Lower lobe of right lung (tissue), 2 donors: ENCODE measurements around the gene TMPRSS11B. TPM values are rescaled to one million over a fixed set of nuclear protein-coding genes. Genes with fewer than 3 reads are reported as not detected.
"Not testable (repeated sequence)": the region's sequence is repeated elsewhere in the genome, so short reads cannot be mapped to it uniquely, and the experiment has no call there.

Source experiments
- ATAC-seq, 2 donors: fragments of 200-7000 bp; cut with Tn5 transposase; one replicate each; pipeline ENCODE4 v1.9.1; 2020 to 2022; ENCODE audit warnings: mild to moderate bottlenecking in 2 of 2, moderate library complexity in 2 of 2
- DNase-seq: peaks from one replicate; pipeline ENCODE4 v3.0.0-alpha.2; 2020
- H3K27ac ChIP-seq: fragments of 200-600 bp; one replicate; pipeline ENCODE4 v1.8.0; 2022
- H3K27me3 ChIP-seq: fragments of 200-600 bp; one replicate; pipeline ENCODE4 v1.8.0; 2022; ENCODE audit warnings: low read depth
- H3K36me3 ChIP-seq: fragments of 200-600 bp; one replicate; pipeline ENCODE4 v1.8.0; 2022; ENCODE audit warnings: mild to moderate bottlenecking
- H3K4me1 ChIP-seq: fragments of 200-600 bp; one replicate; pipeline ENCODE4 v1.8.0; 2022
- H3K4me3 ChIP-seq: fragments of 200-600 bp; one replicate; pipeline ENCODE4 v1.8.0; 2022; ENCODE audit warnings: mild to moderate bottlenecking
- H3K9me3 ChIP-seq: fragments of 200-600 bp; one replicate; pipeline ENCODE4 v1.8.0; 2022
- intact Hi-C: fragments of 100-400 bp; cut with DNase I; formaldehyde crosslinking; loops from one replicate; pipeline ENCODE4 v1.11.0; 2022
- total RNA-seq: library from RNA; stranded (reverse); fragmentation: NEBNext Ultra II Directional; extraction: Animal tissue kit (Norgen Biotek cat#: 25700); gene quantifications from one replicate; pipeline ENCODE4 v1.2.1, GENCODE V29; 2021
- TF ChIP-seq, protein P1 (sequence below): fragments of 200-600 bp; IDR thresholded peaks from one replicate; pipeline ENCODE4 v1.8.0; 2022; ENCODE audit warnings: antibody characterized with exemption, mild to moderate bottlenecking
- donor health status: DM: no; HTN: yes; CAD: no; lungs with severe emphysema.

TMPRSS11B gene
- total RNA-seq, 1 donor from 2014 or later, result not detected

DNA sequence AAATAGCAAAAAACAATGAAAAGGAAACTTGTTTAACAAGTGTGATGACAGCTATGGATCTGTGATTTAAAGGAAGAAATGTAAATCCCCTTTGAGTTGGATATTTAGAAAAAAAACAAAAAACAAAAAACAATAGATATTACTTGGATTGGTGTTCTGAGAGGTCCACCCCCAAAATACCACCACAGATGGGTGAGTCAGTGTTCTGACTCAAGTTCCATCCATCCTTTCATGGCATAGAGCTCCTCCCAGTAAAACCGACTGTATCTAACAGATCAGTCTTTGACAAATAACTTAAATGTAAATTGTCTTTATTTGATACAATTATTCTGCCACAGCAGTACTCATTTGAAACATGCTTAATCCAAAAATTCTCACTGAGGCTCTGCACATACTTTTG lies 27.4 kb downstream of the TMPRSS11B start:
- H3K36me3 ChIP-seq, result no peaks in the 10 kb centered on the region
- H3K27me3 ChIP-seq, result no peaks in the 10 kb centered on the region
- H3K4me3 ChIP-seq, result no peak overlapping the region
- H3K27ac ChIP-seq, result no peak overlapping the region
- no peaks in the 10 kb centered on the region for H3K9me3 ChIP-seq
- intact Hi-C loops, result no loop called here
- TF ChIP-seq, protein P1, sequence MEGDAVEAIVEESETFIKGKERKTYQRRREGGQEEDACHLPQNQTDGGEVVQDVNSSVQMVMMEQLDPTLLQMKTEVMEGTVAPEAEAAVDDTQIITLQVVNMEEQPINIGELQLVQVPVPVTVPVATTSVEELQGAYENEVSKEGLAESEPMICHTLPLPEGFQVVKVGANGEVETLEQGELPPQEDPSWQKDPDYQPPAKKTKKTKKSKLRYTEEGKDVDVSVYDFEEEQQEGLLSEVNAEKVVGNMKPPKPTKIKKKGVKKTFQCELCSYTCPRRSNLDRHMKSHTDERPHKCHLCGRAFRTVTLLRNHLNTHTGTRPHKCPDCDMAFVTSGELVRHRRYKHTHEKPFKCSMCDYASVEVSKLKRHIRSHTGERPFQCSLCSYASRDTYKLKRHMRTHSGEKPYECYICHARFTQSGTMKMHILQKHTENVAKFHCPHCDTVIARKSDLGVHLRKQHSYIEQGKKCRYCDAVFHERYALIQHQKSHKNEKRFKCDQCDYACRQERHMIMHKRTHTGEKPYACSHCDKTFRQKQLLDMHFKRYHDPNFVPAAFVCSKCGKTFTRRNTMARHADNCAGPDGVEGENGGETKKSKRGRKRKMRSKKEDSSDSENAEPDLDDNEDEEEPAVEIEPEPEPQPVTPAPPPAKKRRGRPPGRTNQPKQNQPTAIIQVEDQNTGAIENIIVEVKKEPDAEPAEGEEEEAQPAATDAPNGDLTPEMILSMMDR, result no peak
- H3K4me1 ChIP-seq, result no peaks in the 10 kb centered on the region
- ATAC-seq (no peak), DNase-seq (no peak)

DNA sequence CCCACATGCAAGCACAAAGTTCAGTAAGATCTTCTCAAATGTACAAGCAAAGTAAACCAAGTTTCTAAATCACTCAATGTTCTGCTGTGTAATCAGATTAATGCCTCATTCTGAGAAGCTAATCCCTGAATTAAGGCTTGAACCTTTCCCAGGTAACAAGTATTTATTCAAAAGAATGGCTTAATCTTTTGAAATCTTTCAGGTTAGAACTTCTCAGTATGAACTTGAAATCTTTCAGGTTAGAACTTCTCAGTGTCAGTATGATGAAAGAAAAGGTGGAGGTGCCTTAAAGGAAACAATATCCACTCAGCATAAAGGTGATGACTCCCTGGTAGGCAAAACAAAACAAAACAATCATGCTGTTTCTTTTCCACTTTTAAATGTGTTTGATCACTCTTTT lies 29.0 kb downstream of the TMPRSS11B start:
- Histone ChIP-seq H3K4me1 (no peaks in the 10 kb centered on the region), H3K4me3 (no peak overlapping the region), H3K9me3 (no peaks in the 10 kb centered on the region), H3K27ac (no peak overlapping the region), H3K36me3 (no peaks in the 10 kb centered on the region), H3K27me3 (no peaks in the 10 kb centered on the region)
- no peak for ATAC-seq
- no peak for DNase-seq
- intact Hi-C loops, result no loop called here
- TF ChIP-seq, protein P1, result no peak

DNA sequence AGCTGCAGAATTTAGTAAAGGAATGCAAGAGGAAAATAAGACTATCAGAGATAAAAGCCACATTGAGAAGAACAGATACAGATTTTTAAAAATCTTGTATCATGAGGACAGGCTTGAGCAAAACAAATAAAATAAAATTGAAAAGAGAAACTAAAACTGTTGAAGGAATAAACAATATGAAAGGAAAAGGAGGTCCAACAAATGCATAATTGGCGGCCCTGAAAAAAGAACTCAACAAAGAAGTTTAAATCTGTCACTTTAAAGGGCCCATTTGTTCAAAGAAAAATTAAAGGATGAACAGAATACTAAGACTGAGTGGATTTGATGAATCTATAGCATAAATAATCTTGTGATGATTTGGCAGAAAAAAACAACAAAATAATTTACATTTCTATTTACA lies 36.5 kb downstream of the TMPRSS11B start:
- TF ChIP-seq, protein P1, result no peak
- no peak overlapping the region for H3K27ac ChIP-seq
- intact Hi-C loops, result no loop called here
- DNase-seq (no peak), ATAC-seq (no peak)
- H3K9me3 ChIP-seq, result peaks cover 24% of the 10 kb centered on the region
- no peaks in the 10 kb centered on the region for H3K4me1 ChIP-seq
- no peaks in the 10 kb centered on the region for H3K36me3 ChIP-seq
- no peak overlapping the region for H3K4me3 ChIP-seq
- H3K27me3 ChIP-seq, result no peaks in the 10 kb centered on the region

DNA sequence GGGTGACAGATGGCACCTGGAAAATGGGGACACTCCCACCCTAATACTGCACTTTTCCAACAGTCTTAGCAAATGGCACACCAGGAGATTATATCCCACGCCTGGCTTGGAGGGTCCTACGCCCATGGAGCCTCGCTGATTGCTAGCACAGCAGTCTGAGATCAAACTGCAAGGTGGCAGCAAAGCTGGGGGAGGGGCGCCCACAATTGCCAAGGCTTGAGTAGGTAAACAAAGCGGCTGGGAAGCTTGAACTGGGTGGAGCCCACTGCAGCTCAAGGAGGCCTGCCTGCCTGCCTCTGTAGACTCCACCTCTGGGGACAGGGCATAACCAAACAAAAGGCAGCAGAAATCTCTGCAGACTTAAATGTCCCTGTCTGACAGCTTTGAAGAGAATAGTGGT lies 51.2 kb downstream of the TMPRSS11B start:
- H3K9me3 ChIP-seq, ATAC-seq, H3K27ac ChIP-seq, DNase-seq, H3K4me1 ChIP-seq, H3K4me3 ChIP-seq, H3K27me3 ChIP-seq, H3K36me3 ChIP-seq, intact Hi-C loops: not testable (repeated sequence)

DNA sequence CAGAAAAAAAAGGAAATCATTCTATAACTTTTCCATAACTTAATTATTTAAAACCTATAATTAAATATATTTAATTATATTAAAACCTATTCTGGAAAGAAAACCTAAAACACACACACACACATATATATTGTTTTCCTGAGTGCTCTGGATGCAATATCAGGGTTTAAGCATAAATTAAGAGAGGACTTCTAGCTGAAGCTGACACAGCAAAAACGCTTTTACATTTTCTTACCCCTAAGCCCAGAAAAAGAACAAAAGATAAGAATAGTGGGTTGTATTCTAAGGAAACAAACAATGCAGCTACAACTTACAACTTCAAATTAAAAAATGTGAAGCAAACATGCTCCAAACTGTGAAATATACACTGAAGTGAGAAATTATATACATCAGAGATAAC lies 52.3 kb downstream of the TMPRSS11B start:
- ATAC-seq (no peak), DNase-seq (no peak)
- intact Hi-C loops, result no loop called here
- no peak overlapping the region for H3K27ac ChIP-seq
- H3K4me1 ChIP-seq, result no peaks in the 10 kb centered on the region
- no peak overlapping the region for H3K4me3 ChIP-seq
- H3K9me3 ChIP-seq, result no peaks in the 10 kb centered on the region
- no peaks in the 10 kb centered on the region for H3K27me3 ChIP-seq
- no peaks in the 10 kb centered on the region for H3K36me3 ChIP-seq
- TF ChIP-seq, protein P1, result no peak

DNA sequence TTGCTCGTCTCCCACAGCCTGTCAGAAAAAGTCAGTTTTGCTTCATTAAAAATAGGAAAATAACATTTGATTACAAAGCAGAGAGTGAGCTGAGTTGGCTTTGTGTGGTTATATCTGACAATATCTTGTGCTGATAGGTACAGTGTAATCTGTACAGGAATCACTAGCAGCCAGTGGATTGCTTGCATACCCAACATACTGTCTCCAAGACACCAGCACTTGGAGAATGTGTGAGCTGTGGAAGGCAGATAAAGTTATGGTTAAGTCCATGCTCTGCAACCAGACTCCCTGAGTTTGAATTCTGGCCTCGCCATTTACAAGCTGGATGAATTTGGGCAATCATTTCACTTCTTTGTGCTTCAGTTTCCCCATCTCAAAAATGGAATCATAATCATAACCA lies 58.3 kb downstream of the TMPRSS11B start:
- TF ChIP-seq, protein P1, result no peak
- Histone ChIP-seq H3K9me3 (no peaks in the 10 kb centered on the region), H3K27me3 (no peaks in the 10 kb centered on the region), H3K36me3 (no peaks in the 10 kb centered on the region), H3K4me3 (no peak overlapping the region), H3K4me1 (no peaks in the 10 kb centered on the region), H3K27ac (no peak overlapping the region)
- intact Hi-C loops, result no loop called here
- DNase-seq (no peak), ATAC-seq (no peak)
